ENCODE measurements around the gene PCID2.

Gene PCID2

DNA sequence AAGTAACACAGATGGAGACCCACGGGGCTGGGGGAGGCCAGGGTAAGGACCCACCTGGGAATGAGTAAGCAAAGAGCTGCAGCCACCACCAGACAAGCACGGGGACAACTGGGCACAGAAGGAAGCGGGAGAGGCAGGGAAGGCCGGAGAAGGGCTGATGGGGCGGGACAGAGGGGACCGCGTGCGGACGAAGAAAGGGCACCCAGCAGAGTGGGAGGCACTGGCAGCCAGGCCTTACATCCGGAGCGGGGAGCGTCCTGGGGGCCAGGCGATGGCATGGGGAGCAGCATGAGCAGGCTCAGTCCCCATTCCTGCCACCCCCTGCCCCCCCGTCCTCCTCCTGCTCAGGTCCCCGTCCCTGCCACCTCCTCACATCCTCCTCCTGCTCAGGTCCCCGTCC lies 47.0 kb downstream of the PCID2 start:
- H3K4me3 ChIP-seq (ENCODE audit: insufficient read length, low read depth) = no peak overlapping the region
- peaks cover 17% of the 10 kb centered on the region for H3K27me3 ChIP-seq (ENCODE audit: insufficient read depth, insufficient read length)
- no peak overlapping the region for H3K9ac ChIP-seq (ENCODE audit: insufficient read length, low read depth)
- TF ChIP-seq ZNF274 (IDR thresholded peaks at IDR 0.05; ENCODE audit: low read depth, low read length) = no peak
- no peak for TF ChIP-seq YY1 (IDR thresholded peaks at IDR 0.05; ENCODE audit: insufficient read depth, insufficient read length)
- no peak for DNase-seq (ENCODE audit: low read depth, low spot score)
- peaks cover 10% of the 10 kb centered on the region for H3K36me3 ChIP-seq (ENCODE audit: insufficient read depth, insufficient read length, low read length)
- no peaks in the 10 kb centered on the region for H3K9me3 ChIP-seq (ENCODE audit: insufficient read depth, low read length)
- peaks cover 5% of the 10 kb centered on the region for H3K4me1 ChIP-seq (ENCODE audit: insufficient read depth, insufficient read length)

DNA sequence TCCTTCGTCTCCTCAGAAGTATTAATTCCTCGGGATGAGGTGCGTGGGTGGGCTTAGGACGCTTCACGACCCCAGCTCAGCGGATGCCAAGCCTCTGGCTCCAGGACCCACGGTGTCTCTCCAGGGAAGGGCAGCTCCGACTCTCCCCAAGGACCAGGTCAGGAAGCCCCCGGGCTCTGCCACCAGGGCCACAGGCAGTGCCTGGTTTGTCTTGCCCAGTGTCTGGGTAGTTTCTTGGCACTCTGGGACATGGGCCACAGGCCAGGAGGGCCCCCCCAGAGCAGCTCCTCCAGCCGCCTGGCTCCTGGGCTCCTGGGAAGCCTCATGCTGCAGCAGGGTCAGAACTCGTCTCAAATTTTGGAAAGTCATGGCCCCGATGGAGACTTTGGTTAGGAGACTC lies 47.5 kb downstream of the PCID2 start:
- Histone ChIP-seq H3K36me3 (ENCODE audit: insufficient read depth, insufficient read length, low read length) (peaks cover 6% of the 10 kb centered on the region), H3K27me3 (ENCODE audit: insufficient read depth, insufficient read length) (peaks cover 17% of the 10 kb centered on the region), H3K9me3 (ENCODE audit: insufficient read depth, low read length) (no peaks in the 10 kb centered on the region), H3K4me3 (ENCODE audit: insufficient read length, low read depth) (no peak overlapping the region), H3K4me1 (ENCODE audit: insufficient read depth, insufficient read length) (peaks cover 5% of the 10 kb centered on the region), H3K9ac (ENCODE audit: insufficient read length, low read depth) (no peak overlapping the region)
- TF ChIP-seq YY1 (IDR thresholded peaks at IDR 0.05; ENCODE audit: insufficient read depth, insufficient read length) = no peak
- no peak for TF ChIP-seq SUZ12 (IDR thresholded peaks at IDR 0.05; ENCODE audit: extremely low read depth, insufficient read depth, insufficient read length)
- no peak for TF ChIP-seq ZNF274 (IDR thresholded peaks at IDR 0.05; ENCODE audit: low read depth, low read length)
- no peak for DNase-seq (ENCODE audit: low read depth, low spot score)

DNA sequence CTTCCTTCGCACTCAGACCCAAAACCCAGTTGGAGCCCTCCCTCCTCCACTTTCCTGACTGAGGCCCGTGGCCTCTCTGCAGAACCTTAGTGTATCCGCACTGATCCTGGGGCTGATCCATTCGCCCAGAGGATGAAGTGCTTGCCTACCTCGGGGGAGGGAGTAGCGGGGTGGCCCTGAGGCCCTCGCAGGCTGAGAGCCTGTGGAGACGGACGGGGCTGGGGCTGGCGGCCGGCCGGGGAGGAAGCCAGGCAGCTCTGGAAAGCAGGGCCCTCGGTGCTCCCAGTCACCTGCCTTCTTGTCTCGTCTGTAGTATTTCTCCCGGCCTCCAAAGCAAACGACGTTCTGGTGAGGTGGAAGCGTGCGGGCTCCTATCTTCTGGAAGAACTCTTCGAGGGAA lies 48.8 kb downstream of the PCID2 start:
- H3K4me1 ChIP-seq (ENCODE audit: insufficient read depth, insufficient read length) = peaks cover 5% of the 10 kb centered on the region
- H3K9me3 ChIP-seq (ENCODE audit: insufficient read depth, low read length) = no peaks in the 10 kb centered on the region
- no peak for TF ChIP-seq ZNF274 (IDR thresholded peaks at IDR 0.05; ENCODE audit: low read depth, low read length)
- TF ChIP-seq YY1 (IDR thresholded peaks at IDR 0.05; ENCODE audit: insufficient read depth, insufficient read length) = no peak
- no peak for TF ChIP-seq SUZ12 (IDR thresholded peaks at IDR 0.05; ENCODE audit: extremely low read depth, insufficient read depth, insufficient read length)
- peaks cover 17% of the 10 kb centered on the region for H3K27me3 ChIP-seq (ENCODE audit: insufficient read depth, insufficient read length)
- no peak overlapping the region for H3K9ac ChIP-seq (ENCODE audit: insufficient read length, low read depth)
- H3K4me3 ChIP-seq (ENCODE audit: insufficient read length, low read depth) = no peak overlapping the region
- peaks cover 2% of the 10 kb centered on the region for H3K36me3 ChIP-seq (ENCODE audit: insufficient read depth, insufficient read length, low read length)
- DNase-seq (ENCODE audit: low read depth, low spot score) = no peak

DNA sequence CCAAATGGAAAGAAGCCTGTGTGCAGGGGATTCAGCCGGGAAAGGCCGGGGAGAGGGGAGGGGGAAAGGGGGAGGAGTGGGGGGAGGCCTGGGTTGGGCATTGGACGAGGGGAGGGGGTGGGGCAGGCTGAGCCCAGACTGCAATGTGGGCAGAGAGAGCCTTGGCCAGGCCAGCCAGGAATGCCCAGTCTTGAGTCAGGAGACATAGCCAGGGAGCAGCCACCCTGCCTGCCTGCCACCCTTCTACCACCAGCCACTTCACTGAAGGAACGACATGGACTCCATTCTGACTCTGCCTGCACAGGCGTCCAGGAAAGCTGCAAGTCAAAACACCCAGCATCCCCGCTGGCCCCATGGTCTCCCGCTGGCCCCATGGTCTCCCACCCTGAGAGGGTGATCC lies 49.5 kb downstream of the PCID2 start:
- Histone ChIP-seq H3K9ac (ENCODE audit: insufficient read length, low read depth) (peak overlapping the region; percentile 26), H3K9me3 (ENCODE audit: insufficient read depth, low read length) (no peaks in the 10 kb centered on the region), H3K4me1 (ENCODE audit: insufficient read depth, insufficient read length) (peaks cover 5% of the 10 kb centered on the region), H3K36me3 (ENCODE audit: insufficient read depth, insufficient read length, low read length) (no peaks in the 10 kb centered on the region), H3K4me3 (ENCODE audit: insufficient read length, low read depth) (no peak overlapping the region), H3K27me3 (ENCODE audit: insufficient read depth, insufficient read length) (peaks cover 17% of the 10 kb centered on the region)
- TF ChIP-seq ZNF274 (IDR thresholded peaks at IDR 0.05; ENCODE audit: low read depth, low read length) = no peak
- TF ChIP-seq YY1 (IDR thresholded peaks at IDR 0.05; ENCODE audit: insufficient read depth, insufficient read length) = no peak
- no peak for TF ChIP-seq SUZ12 (IDR thresholded peaks at IDR 0.05; ENCODE audit: extremely low read depth, insufficient read depth, insufficient read length)
- DNase-seq (ENCODE audit: low read depth, low spot score) = no peak

DNA sequence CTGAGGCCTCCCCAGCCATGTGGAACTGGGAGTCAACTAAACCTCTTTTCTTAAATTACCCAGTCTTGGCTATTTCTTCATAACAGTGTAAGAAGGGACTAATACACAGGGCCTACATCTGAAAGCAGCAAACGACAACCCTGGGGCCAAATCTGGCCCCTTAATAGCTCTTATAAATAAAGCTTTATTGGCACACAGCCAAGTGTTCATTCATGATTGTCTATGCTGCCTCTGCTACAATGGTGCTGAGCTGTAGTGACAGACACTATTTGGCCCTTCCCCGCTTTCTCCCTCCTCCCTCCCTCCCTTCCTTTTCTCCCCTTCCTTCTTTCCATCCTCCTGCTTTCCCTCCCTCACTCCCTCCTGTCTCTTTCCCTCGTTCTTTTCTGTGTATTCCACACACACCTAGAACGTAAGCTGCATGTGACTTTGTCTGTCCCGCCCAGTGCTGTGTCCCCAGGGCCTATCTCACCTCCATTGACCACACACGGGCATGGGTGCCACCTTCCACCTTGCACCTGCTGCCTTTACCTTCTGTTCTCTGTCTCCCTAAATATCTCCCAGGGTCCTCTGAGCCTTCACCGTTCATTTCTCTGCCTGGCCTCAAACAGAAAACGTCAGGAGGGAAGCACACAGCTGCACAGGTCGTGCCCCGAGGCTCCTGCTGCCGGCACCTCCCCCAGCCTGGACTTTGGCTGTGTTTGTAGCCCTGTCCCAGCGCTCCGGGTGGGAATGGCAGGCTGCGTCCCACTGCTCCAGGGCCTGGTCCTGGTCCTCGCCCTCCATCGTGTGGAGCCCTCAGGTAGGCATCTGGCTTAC lies 50.3 kb downstream of the PCID2 start, which contains the start of gene PROZ:
TSS of gene PROZ (plus strand) at position 720 of the 819 bp plus-strand sequence. CDS start at position 733, 13 bp downstream.
- no peak for DNase-seq (ENCODE audit: low read depth, low spot score)
- Histone ChIP-seq H3K36me3 (ENCODE audit: insufficient read depth, insufficient read length, low read length) (no peaks in the 10 kb centered on the region), H3K9me3 (ENCODE audit: insufficient read depth, low read length) (no peaks in the 10 kb centered on the region), H3K27me3 (ENCODE audit: insufficient read depth, insufficient read length) (peaks cover 16% of the 10 kb centered on the region), H3K9ac (ENCODE audit: insufficient read length, low read depth) (peak within 1 kb of the TSS; percentile 26), H3K4me1 (ENCODE audit: insufficient read depth, insufficient read length) (peaks cover 5% of the 10 kb centered on the region), H3K4me3 (ENCODE audit: insufficient read length, low read depth) (no peak within 1 kb of the TSS)
- TF ChIP-seq ZNF274 (IDR thresholded peaks at IDR 0.05; ENCODE audit: low read depth, low read length) (no peak), YY1 (IDR thresholded peaks at IDR 0.05; ENCODE audit: insufficient read depth, insufficient read length) (no peak), SUZ12 (IDR thresholded peaks at IDR 0.05; ENCODE audit: extremely low read depth, insufficient read depth, insufficient read length) (no peak)

DNA sequence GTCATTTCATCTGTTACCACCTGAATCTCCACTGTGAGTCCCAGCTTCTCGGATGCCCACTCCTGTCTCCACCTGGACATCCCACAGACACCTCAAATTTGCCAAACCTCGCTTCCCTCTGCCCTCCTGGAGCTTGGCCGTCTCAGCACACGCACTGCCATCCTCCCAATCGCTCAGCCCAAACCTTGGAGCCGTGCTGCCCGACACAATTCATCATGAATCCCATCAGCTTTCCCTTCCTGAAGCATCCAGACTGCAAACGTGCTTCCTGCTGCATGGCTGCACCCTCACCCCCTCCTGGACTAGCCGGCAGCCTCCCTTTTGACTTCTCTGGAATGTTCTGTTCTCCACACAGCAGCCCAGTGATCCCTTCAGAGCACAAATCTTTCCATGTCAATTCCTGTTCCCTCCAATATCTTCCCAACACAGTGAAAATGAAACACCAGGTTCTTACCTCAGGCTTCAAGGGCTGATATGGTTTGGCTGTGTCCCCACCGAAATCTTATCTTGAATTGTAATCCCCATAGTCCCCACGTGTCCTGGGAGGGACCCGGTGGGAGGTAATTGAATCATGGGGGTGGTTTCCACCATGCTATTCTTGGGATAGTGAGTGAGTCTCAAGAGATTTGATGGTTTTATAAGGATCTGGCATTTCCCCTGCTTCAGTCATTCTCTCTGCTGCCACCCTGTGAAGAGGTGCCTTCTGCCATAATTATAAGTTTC lies 51.1 kb downstream of the PCID2 start:
- no peak overlapping the region for H3K4me3 ChIP-seq (ENCODE audit: insufficient read length, low read depth)
- H3K9me3 ChIP-seq (ENCODE audit: insufficient read depth, low read length) = no peaks in the 10 kb centered on the region
- TF ChIP-seq ZNF274 (IDR thresholded peaks at IDR 0.05; ENCODE audit: low read depth, low read length) (no peak), SUZ12 (IDR thresholded peaks at IDR 0.05; ENCODE audit: extremely low read depth, insufficient read depth, insufficient read length) (no peak), YY1 (IDR thresholded peaks at IDR 0.05; ENCODE audit: insufficient read depth, insufficient read length) (no peak)
- no peak for DNase-seq (ENCODE audit: low read depth, low spot score)
- H3K36me3 ChIP-seq (ENCODE audit: insufficient read depth, insufficient read length, low read length) = no peaks in the 10 kb centered on the region
- peaks cover 17% of the 10 kb centered on the region for H3K27me3 ChIP-seq (ENCODE audit: insufficient read depth, insufficient read length)
- peaks cover 5% of the 10 kb centered on the region for H3K4me1 ChIP-seq (ENCODE audit: insufficient read depth, insufficient read length)
- no peak overlapping the region for H3K9ac ChIP-seq (ENCODE audit: insufficient read length, low read depth)

DNA sequence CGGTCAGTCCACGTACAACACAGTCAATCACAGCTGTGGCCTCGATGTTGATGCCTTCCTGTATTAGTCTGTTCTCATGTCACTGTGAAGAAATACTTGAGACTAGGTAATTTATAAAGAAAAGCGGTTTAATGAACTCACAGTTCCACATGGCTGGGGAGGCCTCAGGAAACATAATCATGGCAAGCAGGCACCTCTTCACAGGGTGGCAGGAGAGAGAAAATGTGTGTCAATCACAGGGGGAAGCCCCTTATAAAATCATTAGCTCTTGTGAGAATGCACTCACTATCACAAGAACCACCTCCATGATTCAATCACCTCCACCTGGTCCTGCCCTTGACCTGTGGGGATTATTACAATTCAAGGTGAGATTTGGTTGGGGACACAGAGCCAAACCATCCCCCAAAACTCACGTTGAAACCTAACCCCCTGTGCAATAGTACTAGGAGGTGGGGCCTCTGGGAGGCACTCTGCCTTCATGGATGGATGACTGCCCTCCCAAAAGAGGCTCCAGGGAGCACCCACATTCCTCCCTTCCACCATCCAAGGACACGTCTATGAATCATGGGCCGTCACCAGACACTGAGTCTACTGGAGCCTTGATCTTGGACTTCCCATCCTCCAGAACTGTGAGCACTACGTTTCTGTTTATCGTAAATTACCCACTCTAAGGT lies 52.4 kb downstream of the PCID2 start:
- TF ChIP-seq YY1 (IDR thresholded peaks at IDR 0.05; ENCODE audit: insufficient read depth, insufficient read length) (no peak), ZNF274 (IDR thresholded peaks at IDR 0.05; ENCODE audit: low read depth, low read length) (no peak), SUZ12 (IDR thresholded peaks at IDR 0.05; ENCODE audit: extremely low read depth, insufficient read depth, insufficient read length) (no peak)
- Histone ChIP-seq H3K9ac (ENCODE audit: insufficient read length, low read depth) (no peak overlapping the region), H3K9me3 (ENCODE audit: insufficient read depth, low read length) (no peaks in the 10 kb centered on the region), H3K4me3 (ENCODE audit: insufficient read length, low read depth) (no peak overlapping the region), H3K36me3 (ENCODE audit: insufficient read depth, insufficient read length, low read length) (no peaks in the 10 kb centered on the region), H3K27me3 (ENCODE audit: insufficient read depth, insufficient read length) (peaks cover 29% of the 10 kb centered on the region), H3K4me1 (ENCODE audit: insufficient read depth, insufficient read length) (peaks cover 7% of the 10 kb centered on the region)
- DNase-seq (ENCODE audit: low read depth, low spot score) = no peak
